Progenitor cell of endocrine pancreas (in vitro differentiated cells): ENCODE data around the gene HMGN5. TPM values are rescaled to one million over a fixed set of nuclear protein-coding genes. Genes with fewer than 3 reads are reported as not detected.

ENCODE experiments used
- DNase-seq: peaks from one replicate; pipeline ENCODE4 v3.0.0; 2021; ENCODE audit warnings: low spot score; ENCODE audit not compliant: unreplicated experiment
- H3K27ac Mint-ChIP-seq: 2 replicates; pipeline ENCODE4 v1.8.0; 2021; ENCODE audit warnings: mild to moderate bottlenecking, moderate library complexity, mixed read lengths
- H3K27me3 Mint-ChIP-seq: 2 replicates; pipeline ENCODE4 v1.8.0; 2021; ENCODE audit warnings: mixed read lengths
- H3K36me3 Mint-ChIP-seq: 2 replicates; pipeline ENCODE4 v1.8.0; 2022; ENCODE audit warnings: mixed read lengths; ENCODE audit not compliant: insufficient read depth
- H3K4me1 Mint-ChIP-seq: 2 replicates; pipeline ENCODE4 v1.8.0; 2021; ENCODE audit warnings: low read depth, mixed read lengths
- H3K4me3 Mint-ChIP-seq: 2 replicates; pipeline ENCODE4 v1.8.0; 2021; ENCODE audit warnings: low read depth, mild to moderate bottlenecking, moderate library complexity, mixed read lengths
- H3K9me3 Mint-ChIP-seq: 2 replicates; pipeline ENCODE4 v1.8.0; 2021; ENCODE audit warnings: low read depth, mixed read lengths
- CTCF ChIP-seq: fragments of 200-600 bp; sonication (generic); IDR thresholded peaks from one replicate; pipeline ENCODE4 v1.5.0; 2021; ENCODE audit warnings: antibody characterized with exemption, mild to moderate bottlenecking; ENCODE audit not compliant: unreplicated experiment
- total RNA-seq: library from RNA; stranded (reverse); gene quantifications from 2 replicates; pipeline ENCODE4 v1.2.1, GENCODE V29; 2021

The HMGN5 gene
- total RNA-seq, 1 donor from 2014 or later, result 10.0 TPM

GRCh38 chrX:81232218-81232617, 30.5 kb upstream of the HMGN5 start:
- Mint-ChIP-seq H3K27me3 (no peaks in the 10 kb centered on the region), H3K27ac (no peak overlapping the region), H3K4me3 (no peak overlapping the region), H3K36me3 (peaks cover 8% of the 10 kb centered on the region), H3K4me1 (peaks cover 7% of the 10 kb centered on the region), H3K9me3 (peaks cover 29% of the 10 kb centered on the region)
- no peak for TF ChIP-seq CTCF
- no peak for DNase-seq

- Mint-ChIP-seq H3K36me3 (peaks cover 2% of the 10 kb centered on the region), H3K9me3 (peaks cover 22% of the 10 kb centered on the region), H3K4me3 (no peak overlapping the region), H3K27ac (no peak overlapping the region), H3K27me3 (no peaks in the 10 kb centered on the region), H3K4me1 (peaks cover 8% of the 10 kb centered on the region)
- no peak for DNase-seq
- no peak for TF ChIP-seq CTCF
Measured at GRCh38 chrX:81231476-81231875, 29.8 kb upstream of the HMGN5 start.

- H3K36me3 Mint-ChIP-seq, result peaks cover 2% of the 10 kb centered on the region
- H3K9me3 Mint-ChIP-seq, result peaks cover 22% of the 10 kb centered on the region
- no peak for DNase-seq
- H3K27ac Mint-ChIP-seq, result no peak overlapping the region
- no peak overlapping the region for H3K4me3 Mint-ChIP-seq
- no peaks in the 10 kb centered on the region for H3K27me3 Mint-ChIP-seq
- TF ChIP-seq CTCF, result no peak
- H3K4me1 Mint-ChIP-seq, result peaks cover 8% of the 10 kb centered on the region
Measured at GRCh38 chrX:81229901-81230300, 28.2 kb upstream of the HMGN5 start.

DNA sequence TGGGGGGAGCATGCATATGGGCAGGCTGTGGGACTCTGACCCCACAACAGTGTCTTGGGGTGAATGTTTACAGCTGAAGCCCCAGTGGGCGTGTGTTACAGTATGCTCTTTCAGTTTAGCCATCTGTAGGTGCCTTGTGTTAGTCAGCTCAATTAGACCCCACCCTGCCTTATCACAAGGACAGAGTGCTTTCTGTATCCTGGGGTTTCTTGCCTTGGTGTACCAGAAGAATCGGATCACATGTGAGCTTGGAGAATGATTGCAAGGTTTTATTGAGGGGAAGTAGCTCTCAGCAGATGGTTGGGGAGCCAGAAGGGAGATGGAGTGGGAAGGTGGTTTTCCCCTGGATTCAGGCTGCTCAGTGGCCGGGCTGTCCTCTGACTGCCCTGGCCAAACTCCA, 27.5 kb upstream of the HMGN5 start:
- TF ChIP-seq CTCF, result no peak
- no peak for DNase-seq
- no peak overlapping the region for H3K27ac Mint-ChIP-seq
- H3K4me1 Mint-ChIP-seq, result peaks cover 8% of the 10 kb centered on the region
- no peak overlapping the region for H3K4me3 Mint-ChIP-seq
- peaks cover 22% of the 10 kb centered on the region for H3K9me3 Mint-ChIP-seq
- H3K27me3 Mint-ChIP-seq, result no peaks in the 10 kb centered on the region
- peaks cover under 1% of the 10 kb centered on the region for H3K36me3 Mint-ChIP-seq

DNA sequence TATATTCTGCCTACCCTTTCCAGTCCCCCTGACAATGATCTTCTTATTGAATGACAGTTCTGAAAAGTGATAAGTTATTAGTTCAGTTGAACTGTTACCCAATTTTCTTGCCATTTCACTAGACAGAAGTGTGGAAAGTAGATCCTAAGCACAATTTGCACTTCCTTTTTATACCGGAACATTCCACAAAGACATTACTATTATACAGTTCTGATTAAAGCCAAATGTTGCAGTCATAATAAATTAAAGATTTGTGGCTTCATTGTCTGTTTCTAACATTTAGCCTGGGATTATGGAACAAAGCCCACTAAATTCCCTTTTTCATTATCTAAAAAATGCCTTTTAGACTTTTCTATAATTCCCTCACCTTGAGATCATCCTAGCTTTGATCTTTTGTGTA, 14.0 kb upstream of the HMGN5 start:
- H3K4me1 Mint-ChIP-seq, result no peaks in the 10 kb centered on the region
- peaks cover 6% of the 10 kb centered on the region for H3K36me3 Mint-ChIP-seq
- H3K27me3 Mint-ChIP-seq, result no peaks in the 10 kb centered on the region
- no peak for TF ChIP-seq CTCF
- H3K27ac Mint-ChIP-seq, result no peak overlapping the region
- no peak overlapping the region for H3K4me3 Mint-ChIP-seq
- peaks cover 29% of the 10 kb centered on the region for H3K9me3 Mint-ChIP-seq
- DNase-seq, result no peak
